Measurements from ENCODE around the gene MRTFA. TPM values are rescaled to one million over a fixed set of nuclear protein-coding genes. Genes with fewer than 3 reads are reported as not detected.
"Not testable (repeated sequence)": the region's sequence is repeated elsewhere in the genome, so short reads cannot be mapped to it uniquely, and the experiment has no call there.

The MRTFA gene
- total RNA-seq, 2 donors from 2014 or later: 71.8 to 129 TPM

DNA sequence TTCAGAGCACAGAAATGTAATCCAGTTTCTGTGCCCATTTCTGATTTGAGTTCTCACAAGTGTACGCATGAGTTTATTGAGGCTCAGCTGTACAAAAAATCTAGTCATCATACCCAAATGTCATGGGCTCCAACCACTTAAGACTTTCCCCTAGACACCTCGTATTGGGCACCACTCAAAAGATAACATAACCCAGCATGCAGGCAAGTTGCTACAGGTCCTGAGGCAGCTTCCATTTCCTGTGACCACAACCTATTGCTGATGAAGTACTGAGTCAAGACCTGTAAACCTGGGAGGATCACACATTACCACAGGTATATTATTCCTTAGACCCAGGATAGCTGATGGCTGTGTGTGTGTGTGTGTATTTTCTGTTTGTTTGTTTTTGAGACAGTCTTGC lies 95.2 kb downstream of the MRTFA start:
- TF ChIP-seq, protein P1, sequence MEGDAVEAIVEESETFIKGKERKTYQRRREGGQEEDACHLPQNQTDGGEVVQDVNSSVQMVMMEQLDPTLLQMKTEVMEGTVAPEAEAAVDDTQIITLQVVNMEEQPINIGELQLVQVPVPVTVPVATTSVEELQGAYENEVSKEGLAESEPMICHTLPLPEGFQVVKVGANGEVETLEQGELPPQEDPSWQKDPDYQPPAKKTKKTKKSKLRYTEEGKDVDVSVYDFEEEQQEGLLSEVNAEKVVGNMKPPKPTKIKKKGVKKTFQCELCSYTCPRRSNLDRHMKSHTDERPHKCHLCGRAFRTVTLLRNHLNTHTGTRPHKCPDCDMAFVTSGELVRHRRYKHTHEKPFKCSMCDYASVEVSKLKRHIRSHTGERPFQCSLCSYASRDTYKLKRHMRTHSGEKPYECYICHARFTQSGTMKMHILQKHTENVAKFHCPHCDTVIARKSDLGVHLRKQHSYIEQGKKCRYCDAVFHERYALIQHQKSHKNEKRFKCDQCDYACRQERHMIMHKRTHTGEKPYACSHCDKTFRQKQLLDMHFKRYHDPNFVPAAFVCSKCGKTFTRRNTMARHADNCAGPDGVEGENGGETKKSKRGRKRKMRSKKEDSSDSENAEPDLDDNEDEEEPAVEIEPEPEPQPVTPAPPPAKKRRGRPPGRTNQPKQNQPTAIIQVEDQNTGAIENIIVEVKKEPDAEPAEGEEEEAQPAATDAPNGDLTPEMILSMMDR (IDR thresholded peaks at IDR 0.05): no peak
- H3K27me3 ChIP-seq (replicated peaks; ENCODE audit: insufficient read depth): no peaks in the 10 kb centered on the region
- no peak overlapping the region for H3K27ac ChIP-seq
- ATAC-seq (ENCODE audit: insufficient number of reproducible peaks, low FRiP score, low read depth) (no peak), DNase-seq (ENCODE audit: low spot score) (no peak)
- H3K9me3 ChIP-seq: no peaks in the 10 kb centered on the region
- peaks cover 13 to 14% of the 10 kb centered on the region in 2 donors for H3K4me1 ChIP-seq (ENCODE audit: control insufficient read depth in 1 of 2, low read depth in 2 of 2)
- no peaks in the 10 kb centered on the region for H3K36me3 ChIP-seq
- H3K4me3 ChIP-seq: no peak overlapping the region

DNA sequence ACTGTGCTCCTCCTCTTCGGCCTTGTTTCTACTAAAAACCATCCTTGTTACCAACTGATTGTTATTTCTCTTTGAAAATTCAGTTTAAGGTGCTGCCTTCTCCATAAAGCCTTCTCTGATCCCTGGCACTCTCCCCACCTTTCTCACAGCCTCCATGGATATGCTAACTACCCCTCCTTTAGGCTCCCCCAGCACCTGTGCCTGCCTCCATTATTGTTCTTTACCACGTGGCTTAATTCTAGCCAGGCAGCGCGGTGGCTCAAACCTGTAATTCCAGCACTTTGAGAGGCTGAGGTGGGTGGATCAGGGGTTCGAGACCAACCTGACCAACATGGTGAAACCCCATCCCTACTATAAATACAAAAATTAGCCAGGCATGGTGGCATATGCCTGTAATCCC lies 96.3 kb downstream of the MRTFA start:
- TF ChIP-seq, protein P1 (IDR thresholded peaks at IDR 0.05): no peak
- Histone ChIP-seq H3K9me3 (no peaks in the 10 kb centered on the region), H3K4me1 (ENCODE audit: control insufficient read depth in 1 of 2, low read depth in 2 of 2) (peaks cover 18 to 21% of the 10 kb centered on the region in 2 donors), H3K27me3 (replicated peaks; ENCODE audit: insufficient read depth) (no peaks in the 10 kb centered on the region), H3K27ac (no peak overlapping the region), H3K4me3 (no peak overlapping the region), H3K36me3 (no peaks in the 10 kb centered on the region)
- ATAC-seq (ENCODE audit: insufficient number of reproducible peaks, low FRiP score, low read depth) (no peak), DNase-seq (ENCODE audit: low spot score) (no peak)

DNA sequence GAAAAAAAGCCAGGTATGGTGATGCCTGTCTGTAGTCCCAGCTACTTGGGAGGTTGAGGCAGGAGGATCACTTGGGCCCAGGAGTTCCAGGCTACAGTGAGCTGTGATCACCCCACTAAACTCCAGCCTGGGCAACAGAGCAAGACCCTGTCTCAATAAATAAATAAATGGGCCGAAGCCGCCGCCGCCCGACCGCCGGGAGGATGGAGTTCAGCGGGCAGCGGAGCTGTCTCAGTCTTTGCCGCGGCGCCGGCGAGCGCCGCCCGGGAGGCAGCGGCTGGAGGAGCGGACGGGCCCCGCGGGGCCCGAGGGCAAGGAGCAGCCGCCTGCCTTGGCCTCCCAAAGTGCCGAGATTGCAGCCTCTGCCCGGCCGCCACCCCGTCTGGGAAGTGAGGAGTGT lies 100.4 kb downstream of the MRTFA start:
- H3K36me3 ChIP-seq; DNase-seq (ENCODE audit: low spot score); H3K9me3 ChIP-seq; H3K27me3 ChIP-seq (replicated peaks; ENCODE audit: insufficient read depth); H3K4me3 ChIP-seq; H3K27ac ChIP-seq; ATAC-seq (ENCODE audit: insufficient number of reproducible peaks, low FRiP score, low read depth): not testable (repeated sequence)
- H3K4me1 ChIP-seq (ENCODE audit: control insufficient read depth in 1 of 2, low read depth in 2 of 2): peaks cover 39 to 46% of the 10 kb centered on the region in 2 donors

DNA sequence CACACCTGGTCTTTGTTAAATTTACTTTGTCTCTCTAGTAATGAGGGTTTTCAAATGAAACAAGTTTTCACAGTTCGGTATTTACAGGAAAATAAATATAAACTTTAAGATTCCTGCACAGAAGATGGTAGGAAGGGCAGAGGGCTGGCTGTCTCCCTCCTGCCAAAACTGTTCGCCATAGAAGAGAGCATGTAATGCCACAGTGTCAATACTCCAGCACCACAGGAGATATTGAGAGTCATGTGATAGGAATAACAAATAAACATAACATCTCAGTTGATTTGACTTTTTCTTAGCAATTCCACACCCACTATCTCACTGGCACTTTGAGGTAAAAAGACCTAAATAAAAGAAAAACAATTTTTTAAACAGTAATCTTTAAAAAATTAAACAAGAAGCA lies 100.9 kb downstream of the MRTFA start:
- Histone ChIP-seq H3K4me1 (ENCODE audit: control insufficient read depth in 1 of 2, low read depth in 2 of 2) (peaks cover 39 to 51% of the 10 kb centered on the region in 2 donors), H3K36me3 (no peaks in the 10 kb centered on the region), H3K27me3 (replicated peaks; ENCODE audit: insufficient read depth) (no peaks in the 10 kb centered on the region), H3K27ac (peak overlapping the region; percentile 73 to 78), H3K9me3 (no peaks in the 10 kb centered on the region), H3K4me3 (no peak overlapping the region)
- ATAC-seq (ENCODE audit: insufficient number of reproducible peaks, low FRiP score, low read depth) (no peak), DNase-seq (ENCODE audit: low spot score) (no peak)
- TF ChIP-seq, protein P1 (IDR thresholded peaks at IDR 0.05): no peak

DNA sequence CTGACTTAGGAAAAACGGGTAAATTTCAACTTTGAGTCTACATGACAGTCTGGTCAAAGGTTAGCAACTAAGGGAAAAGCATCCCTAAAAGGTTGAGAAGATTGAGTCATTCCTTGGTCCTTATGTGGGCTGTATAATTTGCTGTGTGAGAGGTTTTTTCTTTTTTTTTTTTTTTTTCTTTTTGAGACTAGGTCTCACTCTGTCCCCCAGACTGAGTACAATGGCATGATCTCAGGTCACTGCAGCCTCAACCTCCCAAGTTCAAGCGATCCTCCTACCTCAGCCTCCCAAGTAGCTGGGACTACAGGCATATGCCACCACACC lies 101.4 kb downstream of the MRTFA start:
- ATAC-seq (ENCODE audit: insufficient number of reproducible peaks, low FRiP score, low read depth) (no peak), DNase-seq (ENCODE audit: low spot score) (no peak)
- Histone ChIP-seq H3K4me1 (ENCODE audit: control insufficient read depth in 1 of 2, low read depth in 2 of 2) (peaks cover 41 to 54% of the 10 kb centered on the region in 2 donors), H3K27me3 (replicated peaks; ENCODE audit: insufficient read depth) (no peaks in the 10 kb centered on the region), H3K4me3 (no peak overlapping the region), H3K36me3 (no peaks in the 10 kb centered on the region), H3K27ac (peak overlapping the region; percentile 73 to 78), H3K9me3 (no peaks in the 10 kb centered on the region)
- TF ChIP-seq, protein P1 (IDR thresholded peaks at IDR 0.05): no peak

All from thoracic aorta (tissue), 2 donors.